ENCODE data around the gene HYAL3. TPM values are rescaled to one million over a fixed set of nuclear protein-coding genes. Genes with fewer than 3 reads are reported as not detected.

Gene HYAL3
- total RNA-seq, 4 donors from 2014 or later: 1.2 to 17.9 (median 1.8) TPM

DNA sequence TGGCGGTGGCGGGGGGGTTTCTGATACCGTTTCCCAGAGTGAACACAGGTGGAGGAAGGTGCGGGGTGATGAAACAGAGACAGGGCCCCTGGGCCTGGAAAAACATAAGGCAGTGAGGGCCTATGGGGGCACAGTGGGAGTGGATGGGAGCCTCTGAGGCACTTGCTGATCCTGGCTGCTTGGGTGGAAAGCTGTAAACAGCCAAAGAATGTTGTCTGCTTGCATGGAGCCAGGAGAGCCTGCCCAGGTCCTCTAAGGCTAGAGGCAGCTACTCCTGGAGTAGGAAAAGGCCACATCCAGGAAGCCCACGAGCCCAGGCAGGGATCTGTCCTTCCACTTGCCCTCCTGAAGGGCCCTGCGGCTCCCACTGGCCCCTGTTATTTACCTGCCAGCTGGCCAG is 33.2 kb downstream of the HYAL3 start:
- 79 to 85% methylated on average over 6 of the region's 6 CpGs for WGBS, 2 donors
- no peaks in the 10 kb centered on the region for H3K9me3 ChIP-seq
- peaks cover 0 to 100% (median 67%) of the 10 kb centered on the region in 4 donors for H3K4me1 ChIP-seq
- H3K4me3 ChIP-seq: peak overlapping the region in 1 of 4 donors; percentile 63
- H3K27ac ChIP-seq: peak overlapping the region; percentile 85 to 98 (median 97)
- H3K36me3 ChIP-seq: no peaks in the 10 kb centered on the region
- TF ChIP-seq, protein P1, sequence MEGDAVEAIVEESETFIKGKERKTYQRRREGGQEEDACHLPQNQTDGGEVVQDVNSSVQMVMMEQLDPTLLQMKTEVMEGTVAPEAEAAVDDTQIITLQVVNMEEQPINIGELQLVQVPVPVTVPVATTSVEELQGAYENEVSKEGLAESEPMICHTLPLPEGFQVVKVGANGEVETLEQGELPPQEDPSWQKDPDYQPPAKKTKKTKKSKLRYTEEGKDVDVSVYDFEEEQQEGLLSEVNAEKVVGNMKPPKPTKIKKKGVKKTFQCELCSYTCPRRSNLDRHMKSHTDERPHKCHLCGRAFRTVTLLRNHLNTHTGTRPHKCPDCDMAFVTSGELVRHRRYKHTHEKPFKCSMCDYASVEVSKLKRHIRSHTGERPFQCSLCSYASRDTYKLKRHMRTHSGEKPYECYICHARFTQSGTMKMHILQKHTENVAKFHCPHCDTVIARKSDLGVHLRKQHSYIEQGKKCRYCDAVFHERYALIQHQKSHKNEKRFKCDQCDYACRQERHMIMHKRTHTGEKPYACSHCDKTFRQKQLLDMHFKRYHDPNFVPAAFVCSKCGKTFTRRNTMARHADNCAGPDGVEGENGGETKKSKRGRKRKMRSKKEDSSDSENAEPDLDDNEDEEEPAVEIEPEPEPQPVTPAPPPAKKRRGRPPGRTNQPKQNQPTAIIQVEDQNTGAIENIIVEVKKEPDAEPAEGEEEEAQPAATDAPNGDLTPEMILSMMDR (IDR thresholded peaks at IDR 0.05): no peak
- TF ChIP-seq EP300 (IDR thresholded peaks at IDR 0.05) (no peak), POLR2A (IDR thresholded peaks at IDR 0.05) (no peak)
- no peak for DNase-seq (ENCODE audit: low spot score in 2 of 2)
- H3K27me3 ChIP-seq: no peaks in the 10 kb centered on the region

DNA sequence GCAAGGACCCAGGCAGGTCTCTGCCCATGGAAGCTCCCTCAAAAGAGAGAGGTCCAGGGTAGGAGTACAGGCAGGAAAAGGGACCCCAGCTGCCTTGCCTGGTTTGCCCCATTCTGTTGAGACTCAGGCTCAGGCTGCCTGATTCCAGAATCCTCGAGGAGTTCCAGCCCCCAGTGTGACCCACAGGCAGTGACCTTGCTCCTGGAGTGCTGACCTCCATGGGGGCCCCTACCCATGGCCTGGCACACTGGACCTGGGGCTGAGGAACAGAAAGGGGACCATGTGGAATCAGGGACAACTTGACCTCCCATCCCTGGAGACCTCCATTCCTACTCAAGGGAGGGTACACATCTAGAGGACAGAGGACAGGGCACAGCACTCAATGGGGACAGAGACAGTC is 33.6 kb downstream of the HYAL3 start:
- no peak for DNase-seq (ENCODE audit: low spot score in 2 of 2)
- H3K27ac ChIP-seq: peak overlapping the region; percentile 85 to 98 (median 97)
- no peaks in the 10 kb centered on the region for H3K9me3 ChIP-seq
- WGBS, 2 donors: 20 to 33% methylated on average over 1 of the region's 1 CpG
- H3K36me3 ChIP-seq: no peaks in the 10 kb centered on the region
- H3K4me1 ChIP-seq: peaks cover 0 to 100% (median 69%) of the 10 kb centered on the region in 4 donors
- H3K27me3 ChIP-seq: no peaks in the 10 kb centered on the region
- no peak overlapping the region for H3K4me3 ChIP-seq
- no peak for TF ChIP-seq POLR2A (IDR thresholded peaks at IDR 0.05)
- no peak for TF ChIP-seq EP300 (IDR thresholded peaks at IDR 0.05)
- TF ChIP-seq, protein P1 (IDR thresholded peaks at IDR 0.05): no peak

DNA sequence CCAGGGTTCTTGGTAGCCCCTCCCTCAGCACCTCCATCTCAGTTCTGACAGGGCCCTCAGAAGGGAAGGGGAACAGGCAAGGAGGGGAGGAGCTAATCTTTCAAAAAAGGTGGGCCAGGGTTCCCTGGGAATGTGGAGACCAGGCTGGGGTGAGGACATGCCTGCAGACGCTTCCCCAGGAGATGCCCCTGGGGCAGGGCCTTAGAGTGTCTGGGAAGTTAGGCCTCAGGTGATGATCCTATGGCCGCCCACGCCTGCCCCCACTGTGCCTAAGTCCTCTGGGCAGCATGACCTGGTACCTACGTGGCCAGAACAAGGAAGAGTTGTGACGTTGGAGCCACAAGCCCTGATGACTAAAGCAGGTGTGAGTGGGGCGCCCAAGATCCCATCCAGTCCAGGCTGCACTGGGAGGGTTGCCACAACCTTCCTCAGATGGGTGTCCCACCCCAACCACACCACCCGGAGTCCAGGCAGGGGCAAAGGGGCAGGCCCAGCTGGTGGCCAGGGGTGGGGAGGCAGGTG is 34.2 kb downstream of the HYAL3 start:
- H3K36me3 ChIP-seq: no peaks in the 10 kb centered on the region
- H3K9me3 ChIP-seq: no peaks in the 10 kb centered on the region
- no peaks in the 10 kb centered on the region for H3K27me3 ChIP-seq
- TF ChIP-seq EP300 (IDR thresholded peaks at IDR 0.05): peak in 1 of 2 donors; percentile 13
- TF ChIP-seq, protein P1 (IDR thresholded peaks at IDR 0.05): no peak
- peak in 1 of 2 donors; percentile 40 for TF ChIP-seq POLR2A (IDR thresholded peaks at IDR 0.05)
- peak overlapping the region; percentile 85 to 98 (median 97) for H3K27ac ChIP-seq
- H3K4me1 ChIP-seq: peaks cover 0 to 98% (median 71%) of the 10 kb centered on the region in 4 donors
- WGBS, 2 donors: 36 to 42% methylated on average over 7 of the region's 7 CpGs
- DNase-seq (ENCODE audit: low spot score in 2 of 2): no peak
- peak overlapping the region in 1 of 4 donors; percentile 17 for H3K4me3 ChIP-seq

DNA sequence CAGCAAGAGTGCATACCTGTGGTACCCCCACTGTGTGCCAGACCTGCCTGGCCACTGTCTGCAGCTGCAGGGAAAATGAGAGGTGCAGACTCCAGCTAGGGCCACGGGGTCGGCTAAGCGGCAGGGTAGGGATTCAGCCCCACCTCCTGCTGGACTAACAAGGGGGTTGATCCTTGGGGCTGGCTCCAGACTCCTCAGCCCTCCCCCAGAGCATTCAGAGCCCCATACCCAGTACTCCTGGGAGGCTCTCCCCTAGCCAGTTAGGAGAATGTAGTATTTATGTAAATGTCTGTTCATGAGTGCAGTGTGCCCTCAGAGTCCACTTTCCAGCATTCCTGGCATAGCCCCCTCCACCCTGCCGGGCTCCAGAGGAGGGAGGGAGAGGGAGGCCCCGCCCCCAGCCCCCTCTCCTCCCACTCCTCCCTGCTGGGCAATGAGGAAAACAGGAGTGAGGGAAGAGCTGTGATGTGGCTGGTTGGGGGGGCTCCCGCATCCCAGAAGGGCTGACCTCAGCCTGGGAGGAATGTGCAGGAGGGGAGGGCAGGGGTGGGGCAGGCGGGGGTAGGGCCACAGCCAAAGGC is 34.7 kb downstream of the HYAL3 start:
- Histone ChIP-seq H3K27ac (peak overlapping the region; percentile 85 to 98 (median 97)), H3K9me3 (no peaks in the 10 kb centered on the region), H3K4me1 (peaks cover 0 to 97% (median 73%) of the 10 kb centered on the region in 4 donors), H3K36me3 (no peaks in the 10 kb centered on the region), H3K4me3 (peak overlapping the region in 1 of 4 donors; percentile 17), H3K27me3 (no peaks in the 10 kb centered on the region)
- peak; percentile 54 for DNase-seq (ENCODE audit: low spot score in 2 of 2)
- 12 to 29% methylated on average over 5 to 7 of the region's 7 CpGs for WGBS, 2 donors
- TF ChIP-seq, protein P1 (IDR thresholded peaks at IDR 0.05): peak in 1 of 5 experiments; percentile 33
- TF ChIP-seq EP300 (IDR thresholded peaks at IDR 0.05): peak; percentile 38 to 86
- no peak for TF ChIP-seq POLR2A (IDR thresholded peaks at IDR 0.05)

All from tibial nerve (tissue), 4 donors.